ENCODE results near the gene GPR3.

DNA sequence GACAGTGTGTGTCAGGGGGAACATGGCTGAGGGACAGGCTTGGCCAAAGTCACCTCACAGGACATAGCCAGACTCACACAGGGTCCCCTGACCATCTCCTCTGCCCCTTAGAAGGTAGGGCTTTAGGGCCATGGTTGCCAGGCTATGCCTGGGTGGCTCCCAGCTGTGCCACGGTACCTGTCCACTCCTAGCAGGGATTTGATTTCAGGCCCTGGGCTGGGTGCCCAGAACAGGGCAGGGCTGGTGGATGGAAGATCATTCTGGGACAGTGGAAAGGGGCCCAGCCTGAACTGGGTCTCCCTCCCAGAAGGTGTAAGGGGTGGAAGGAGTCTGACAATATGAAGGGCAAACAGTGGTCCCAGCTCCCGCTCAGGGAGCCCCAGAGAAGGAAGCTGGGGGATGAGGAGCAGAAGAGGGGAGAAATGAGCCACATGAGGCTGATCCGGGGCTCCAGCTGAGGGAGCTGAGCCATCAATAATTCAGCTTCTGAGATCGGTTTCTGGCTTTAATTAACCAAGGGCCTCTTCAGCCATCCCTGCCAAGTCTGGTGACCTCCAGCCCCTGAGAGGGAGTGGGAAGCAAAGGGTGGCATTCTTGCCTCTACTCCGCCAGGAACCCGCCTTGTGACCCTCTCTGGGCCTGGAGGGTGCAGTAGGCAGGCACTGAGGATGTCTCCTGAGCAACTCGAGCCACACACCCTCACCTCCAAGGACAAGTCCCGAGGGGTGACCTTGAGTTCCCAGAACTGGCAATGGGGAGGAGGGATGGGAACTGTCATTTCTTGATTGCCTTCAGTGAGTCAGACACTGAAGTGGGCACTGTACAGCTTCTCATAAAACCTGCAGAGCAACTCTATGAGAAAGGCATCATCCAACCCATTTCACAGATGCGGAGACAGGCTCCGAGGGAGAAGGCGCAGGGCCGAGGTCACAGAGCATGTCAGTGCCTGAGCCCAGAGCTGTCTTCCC, 11.4 kb upstream of the GPR3 start:
- TF ChIP-seq POLR2A (IDR thresholded peaks at IDR 0.05; ENCODE audit: low read depth, low read length), result no peak
- TF ChIP-seq, protein P1, sequence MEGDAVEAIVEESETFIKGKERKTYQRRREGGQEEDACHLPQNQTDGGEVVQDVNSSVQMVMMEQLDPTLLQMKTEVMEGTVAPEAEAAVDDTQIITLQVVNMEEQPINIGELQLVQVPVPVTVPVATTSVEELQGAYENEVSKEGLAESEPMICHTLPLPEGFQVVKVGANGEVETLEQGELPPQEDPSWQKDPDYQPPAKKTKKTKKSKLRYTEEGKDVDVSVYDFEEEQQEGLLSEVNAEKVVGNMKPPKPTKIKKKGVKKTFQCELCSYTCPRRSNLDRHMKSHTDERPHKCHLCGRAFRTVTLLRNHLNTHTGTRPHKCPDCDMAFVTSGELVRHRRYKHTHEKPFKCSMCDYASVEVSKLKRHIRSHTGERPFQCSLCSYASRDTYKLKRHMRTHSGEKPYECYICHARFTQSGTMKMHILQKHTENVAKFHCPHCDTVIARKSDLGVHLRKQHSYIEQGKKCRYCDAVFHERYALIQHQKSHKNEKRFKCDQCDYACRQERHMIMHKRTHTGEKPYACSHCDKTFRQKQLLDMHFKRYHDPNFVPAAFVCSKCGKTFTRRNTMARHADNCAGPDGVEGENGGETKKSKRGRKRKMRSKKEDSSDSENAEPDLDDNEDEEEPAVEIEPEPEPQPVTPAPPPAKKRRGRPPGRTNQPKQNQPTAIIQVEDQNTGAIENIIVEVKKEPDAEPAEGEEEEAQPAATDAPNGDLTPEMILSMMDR (IDR thresholded peaks at IDR 0.05; ENCODE audit: extremely low read depth in 1 of 2, insufficient read depth in 1 of 2, low read depth in 1 of 2, low read length in 2 of 2), result no peak
- TF ChIP-seq EZH2 (IDR thresholded peaks at IDR 0.05; ENCODE audit: borderline replicate concordance, low read depth, low read length, severe bottlenecking), result no peak
- TF ChIP-seq FOS (IDR thresholded peaks at IDR 0.05; ENCODE audit: borderline replicate concordance, insufficient read depth, low read length), result no peak
- TF ChIP-seq POLR2AphosphoS5 (IDR thresholded peaks at IDR 0.05; ENCODE audit: insufficient read depth, low read depth, low read length), result no peak
- TF ChIP-seq, protein P2, sequence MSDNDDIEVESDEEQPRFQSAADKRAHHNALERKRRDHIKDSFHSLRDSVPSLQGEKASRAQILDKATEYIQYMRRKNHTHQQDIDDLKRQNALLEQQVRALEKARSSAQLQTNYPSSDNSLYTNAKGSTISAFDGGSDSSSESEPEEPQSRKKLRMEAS (IDR thresholded peaks at IDR 0.05; ENCODE audit: insufficient read depth, insufficient read length), result no peak
- no peak for TF ChIP-seq JUN (IDR thresholded peaks at IDR 0.05; ENCODE audit: borderline replicate concordance, insufficient read depth, insufficient read length, low read depth)
- TF ChIP-seq MYC (IDR thresholded peaks at IDR 0.05; ENCODE audit: low read depth, low read length), result no peak
